Glomerular visceral epithelial cell (primary cell): ENCODE data around the gene GRID2.
"Not testable (repeated sequence)": the region's sequence is repeated elsewhere in the genome, so short reads cannot be mapped to it uniquely, and the experiment has no call there.

Experiments used
- DNase-seq: peaks from one replicate; pipeline ENCODE4 v3.0.0-alpha.2; 2016; ENCODE audit errors: extremely low spot score

The GRID2 gene

DNA sequence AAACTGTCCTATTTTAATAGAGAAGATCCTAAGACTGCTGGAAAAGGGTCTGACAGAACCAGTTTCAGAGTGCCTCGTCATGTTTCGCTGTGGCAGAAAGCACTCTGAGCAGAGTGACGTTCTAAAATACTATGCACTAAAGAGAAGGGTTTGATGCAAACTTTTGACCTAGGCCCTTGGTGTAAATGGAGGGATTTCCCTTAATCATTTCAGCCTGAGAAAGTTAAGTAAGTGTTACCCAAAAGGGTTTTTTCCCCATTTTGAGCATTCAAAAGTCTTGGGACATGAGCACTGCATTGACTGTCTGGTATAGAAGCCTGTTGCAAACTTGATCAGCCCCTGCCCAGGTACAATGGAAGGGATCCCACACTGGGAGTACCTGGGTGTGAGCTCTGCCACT is 1367.3 kb downstream of the GRID2 start:
- DNase-seq: no peak

DNA sequence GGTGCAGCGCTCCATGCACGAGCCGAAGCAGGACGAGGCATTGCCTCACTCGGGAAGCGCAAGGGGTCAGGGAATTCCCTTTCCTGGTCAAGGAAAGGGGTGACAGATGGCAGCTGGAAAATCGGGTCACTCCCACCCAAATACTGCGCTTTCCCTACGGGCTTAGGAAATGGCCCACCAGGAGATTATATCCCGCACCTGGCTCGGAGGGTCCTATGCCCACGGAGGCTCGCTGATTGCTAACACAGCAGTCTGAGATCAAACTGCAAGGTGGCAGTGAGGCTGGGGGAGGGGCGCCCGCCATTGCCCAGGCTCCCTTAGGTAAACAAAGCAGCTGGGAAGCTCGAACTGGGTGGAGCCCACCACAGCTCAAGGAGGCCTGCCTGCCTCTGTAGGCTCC is 1373.2 kb downstream of the GRID2 start:
- not testable (repeated sequence) for DNase-seq

DNA sequence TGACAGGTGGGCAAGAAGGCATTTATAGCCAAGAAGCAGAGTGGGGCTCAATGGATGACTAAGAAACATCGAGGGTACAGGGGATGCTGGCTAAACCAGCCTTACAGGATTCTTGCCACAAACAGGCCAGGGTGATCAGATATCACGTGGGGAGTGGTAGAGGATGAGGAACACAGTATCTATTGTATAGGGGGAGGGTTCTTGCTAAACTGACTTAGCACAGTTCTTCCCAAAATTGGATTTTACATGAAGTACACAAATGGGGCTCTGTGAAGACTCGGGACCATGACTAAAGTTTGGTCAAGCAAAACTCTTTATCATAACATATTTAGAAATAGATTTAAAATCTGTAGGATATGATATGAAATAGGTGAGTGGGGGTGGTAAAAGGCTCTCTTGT is 1380.8 kb downstream of the GRID2 start:
- no peak for DNase-seq

DNA sequence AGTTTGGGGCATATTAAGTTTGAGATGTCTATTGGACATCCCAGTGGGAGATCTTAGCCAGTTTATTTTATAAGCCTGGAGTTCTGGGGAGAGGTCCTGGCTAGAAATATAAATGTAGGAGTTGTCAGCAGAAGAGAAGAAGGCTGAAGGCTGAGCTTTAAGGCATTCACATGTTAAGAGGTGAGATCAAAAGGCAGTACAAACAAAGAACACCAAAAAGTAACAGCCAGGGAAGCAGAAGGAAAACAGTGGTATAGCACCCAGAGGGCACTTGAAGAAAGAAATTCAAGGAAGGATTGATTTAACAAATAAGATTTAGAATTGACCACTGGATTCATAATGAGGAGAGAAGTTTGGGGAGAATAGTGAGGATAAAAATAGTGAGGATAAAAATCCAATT is 1383.5 kb downstream of the GRID2 start:
- DNase-seq: no peak

DNA sequence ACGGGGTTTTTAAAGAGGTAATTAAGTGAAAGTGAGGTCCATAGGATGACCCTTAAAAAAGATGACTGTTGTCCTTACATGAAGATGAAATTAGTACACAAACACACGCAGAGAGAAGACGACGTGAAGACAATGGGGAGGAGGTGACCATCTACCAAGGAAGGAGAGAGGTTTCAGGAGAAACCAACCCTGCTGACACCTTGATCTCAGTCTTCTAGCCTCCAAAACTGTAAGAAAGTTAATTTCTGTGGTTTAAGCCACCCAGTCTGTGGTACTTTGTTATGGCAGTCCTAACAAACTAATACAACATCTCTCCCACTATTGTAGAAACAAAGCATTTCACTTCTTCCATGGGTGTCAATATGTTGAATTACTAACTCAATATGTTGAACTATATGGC is 1385.2 kb downstream of the GRID2 start:
- no peak for DNase-seq

DNA sequence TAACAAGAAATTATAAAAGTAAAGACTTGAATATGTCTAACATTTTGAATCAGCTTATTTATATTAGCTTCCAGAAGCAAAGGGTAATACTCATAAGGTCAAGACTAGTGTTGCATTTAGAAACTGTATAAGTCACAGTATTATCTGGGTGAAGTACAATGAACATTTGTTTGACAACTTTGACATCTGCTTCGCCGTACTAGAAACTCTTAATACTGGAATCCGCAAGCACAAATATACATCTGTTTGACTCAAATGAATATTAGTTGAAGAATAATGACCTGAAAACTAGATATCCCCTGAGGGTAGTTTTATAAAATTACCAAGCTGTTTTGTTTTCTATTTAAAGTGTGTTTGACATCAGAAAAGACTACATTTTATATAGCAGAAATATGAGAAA is 1389.4 kb downstream of the GRID2 start:
- DNase-seq: no peak

DNA sequence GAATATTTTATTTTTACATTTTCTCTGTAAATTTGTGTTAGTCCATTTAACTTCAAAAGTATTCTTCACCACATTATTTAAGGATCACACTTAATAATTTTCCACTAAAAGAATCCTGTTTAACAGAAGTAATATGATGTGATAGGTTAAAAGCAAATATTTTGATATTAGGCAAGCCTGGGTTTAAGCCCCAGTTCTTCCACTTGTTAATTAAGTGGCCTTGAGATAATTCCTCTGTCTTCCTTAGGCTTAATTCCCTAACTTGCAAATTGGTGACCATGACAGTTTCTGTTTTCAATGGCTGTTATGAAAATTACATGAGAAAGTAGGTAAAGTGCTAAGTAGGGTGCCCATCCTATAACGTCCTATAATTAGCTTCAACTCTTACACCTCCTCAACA is 1394.9 kb downstream of the GRID2 start:
- no peak for DNase-seq

DNA sequence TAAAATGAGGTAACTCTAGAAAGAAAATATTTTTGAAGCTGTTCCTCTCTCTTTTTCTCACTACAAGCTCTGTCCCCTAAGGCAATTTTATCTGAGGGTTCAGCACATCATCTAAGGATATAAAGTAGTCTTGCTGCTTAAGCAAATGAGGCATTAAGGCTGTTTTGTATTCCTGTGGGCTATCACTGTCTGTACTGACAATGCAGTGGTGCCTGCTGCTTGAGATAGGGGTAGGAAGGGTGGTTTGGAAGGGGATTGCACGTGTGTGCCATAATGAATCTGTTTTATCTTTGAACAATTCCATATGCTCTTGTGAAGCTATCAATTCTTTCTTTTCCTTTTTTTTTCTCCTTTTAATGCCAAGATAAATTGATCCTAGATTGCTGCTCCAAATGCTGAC is 1396.8 kb downstream of the GRID2 start:
- no peak for DNase-seq

DNA sequence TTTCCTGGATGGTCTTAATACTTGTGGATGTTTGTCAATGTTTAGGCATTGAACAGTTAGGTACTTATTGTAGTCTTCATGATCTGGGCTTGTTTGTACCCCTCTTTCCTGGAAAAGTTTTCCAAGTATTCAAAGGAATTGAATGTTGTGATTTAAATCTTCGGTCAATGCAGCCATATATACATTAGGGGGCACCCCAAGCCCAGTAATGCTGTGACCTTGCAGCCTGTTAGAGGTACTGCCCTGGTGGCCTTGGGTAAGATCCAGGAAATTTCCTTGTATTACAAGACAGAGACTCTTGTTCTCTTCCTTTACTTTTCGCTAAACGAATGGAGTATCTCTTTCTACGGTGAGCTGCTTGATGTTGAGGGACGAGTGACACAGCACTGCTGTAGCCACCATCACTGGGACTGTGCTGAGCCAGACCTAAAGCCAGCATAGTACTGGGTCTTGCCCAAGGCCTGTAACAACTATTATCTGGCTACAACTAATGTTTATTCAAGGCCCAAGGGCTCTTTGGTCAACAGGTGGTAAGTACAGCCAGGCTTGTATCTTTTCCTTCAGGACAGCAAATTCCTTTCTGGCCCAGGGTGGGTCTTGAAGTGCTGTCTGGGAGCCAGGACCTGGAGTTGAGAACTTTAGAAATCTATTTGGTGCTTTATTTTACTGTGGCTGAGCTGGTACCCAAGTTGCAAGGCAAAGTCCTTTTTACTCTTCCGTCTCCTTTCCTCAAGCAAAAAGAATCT is 1406.5 kb downstream of the GRID2 start:
- no peak for DNase-seq

DNA sequence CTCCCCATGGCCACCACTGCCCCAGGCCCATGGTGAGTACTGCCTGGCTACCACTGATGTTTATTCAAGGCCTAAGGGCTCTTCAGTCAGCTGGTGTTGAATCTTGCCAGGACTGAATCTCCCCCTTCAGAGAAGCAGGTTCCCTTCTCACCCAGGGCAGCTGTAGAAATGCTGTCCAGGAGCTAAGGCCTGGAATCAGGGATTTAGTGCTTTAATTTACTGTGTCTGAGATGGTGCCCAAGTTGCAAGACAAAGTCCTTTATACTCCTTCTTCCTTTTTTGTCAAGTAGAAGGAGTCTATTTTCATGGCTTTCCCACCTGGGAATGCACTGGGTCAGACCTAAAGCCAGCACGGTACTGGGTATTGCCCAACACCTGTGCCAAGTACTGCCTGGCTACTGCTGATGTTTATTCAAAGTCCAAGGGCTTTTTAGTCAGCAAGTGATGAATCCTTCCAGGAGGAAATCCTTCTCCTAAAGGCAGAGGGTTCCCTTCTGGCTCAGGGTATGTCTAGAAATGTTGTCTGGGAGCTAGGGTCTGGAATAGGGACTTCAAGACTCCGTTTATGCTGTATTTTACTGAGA is 1407.2 kb downstream of the GRID2 start:
- no peak for DNase-seq

DNA sequence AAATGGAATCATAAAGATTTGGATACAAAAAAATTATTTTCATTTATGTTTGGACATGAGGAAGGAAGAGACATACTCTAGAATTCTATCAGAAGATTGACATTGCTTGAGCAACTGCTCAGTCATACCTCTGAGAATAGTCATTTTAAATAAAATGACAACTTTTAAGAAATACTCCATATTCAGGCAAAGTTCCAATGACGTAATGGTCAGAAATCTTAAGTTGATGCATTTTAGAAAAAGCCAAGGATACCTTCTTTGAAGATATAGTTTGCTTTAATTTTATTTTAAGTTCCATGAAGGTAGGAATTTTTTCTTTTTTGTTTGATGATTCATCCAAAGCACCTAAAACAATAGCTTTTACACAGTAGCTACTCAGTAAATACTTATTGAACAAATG is 1414.5 kb downstream of the GRID2 start:
- DNase-seq: no peak

DNA sequence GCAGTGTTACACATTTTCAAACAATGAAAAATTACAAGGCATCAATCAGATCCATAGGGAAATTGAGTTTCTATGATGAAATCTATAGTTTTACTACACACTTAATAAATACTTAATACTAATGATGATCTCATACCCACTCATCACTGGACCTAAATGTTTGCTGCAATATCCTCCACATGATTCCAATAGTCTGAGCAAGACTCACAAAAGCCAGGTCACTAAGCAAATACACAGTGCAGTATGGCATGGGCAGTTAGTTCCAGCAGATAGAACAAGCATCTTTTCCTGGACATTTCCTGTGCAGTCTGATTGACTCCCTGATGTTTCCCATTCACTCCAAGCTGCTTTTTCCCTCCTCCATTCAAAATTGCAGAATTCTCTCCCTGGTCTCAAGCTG is 1415.8 kb downstream of the GRID2 start:
- no peak for DNase-seq

DNA sequence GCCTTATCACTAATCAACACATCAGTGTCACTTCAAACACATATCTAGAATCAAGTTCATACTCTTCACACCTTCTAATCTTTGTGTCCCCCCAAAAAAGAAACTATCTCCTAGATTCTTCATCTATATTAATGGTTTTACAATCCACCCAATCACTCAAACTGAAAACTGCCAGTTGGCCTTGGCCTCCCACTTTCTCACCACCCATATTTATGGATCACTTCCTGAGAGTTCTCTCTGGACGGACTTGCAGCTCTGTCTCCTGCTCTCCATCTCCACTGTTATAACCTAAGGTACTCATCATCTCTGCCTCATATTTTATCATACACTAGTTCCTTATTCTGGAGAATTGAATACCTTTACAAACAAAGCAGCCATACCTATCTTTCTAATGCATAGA is 1418.7 kb downstream of the GRID2 start:
- no peak for DNase-seq

DNA sequence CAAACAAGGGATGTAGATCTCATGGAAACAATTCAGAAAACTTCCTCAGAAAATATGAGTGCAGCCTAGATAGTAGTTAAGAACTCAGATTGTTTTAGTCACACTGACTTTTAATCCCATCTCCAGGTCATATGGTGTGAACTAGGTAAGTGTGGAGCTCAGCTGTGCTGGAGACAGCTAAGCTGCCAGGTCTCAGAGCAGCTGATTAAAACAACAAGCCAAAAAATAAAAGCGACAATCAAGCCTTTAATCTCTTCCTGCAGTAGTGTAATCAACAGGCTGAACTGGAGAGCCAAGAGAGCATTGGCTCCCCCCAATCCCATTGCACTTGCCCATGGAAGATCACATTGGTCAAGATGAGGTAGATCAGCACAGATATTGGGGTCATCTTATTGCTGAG is 1426.5 kb downstream of the GRID2 start:
- DNase-seq: no peak

DNA sequence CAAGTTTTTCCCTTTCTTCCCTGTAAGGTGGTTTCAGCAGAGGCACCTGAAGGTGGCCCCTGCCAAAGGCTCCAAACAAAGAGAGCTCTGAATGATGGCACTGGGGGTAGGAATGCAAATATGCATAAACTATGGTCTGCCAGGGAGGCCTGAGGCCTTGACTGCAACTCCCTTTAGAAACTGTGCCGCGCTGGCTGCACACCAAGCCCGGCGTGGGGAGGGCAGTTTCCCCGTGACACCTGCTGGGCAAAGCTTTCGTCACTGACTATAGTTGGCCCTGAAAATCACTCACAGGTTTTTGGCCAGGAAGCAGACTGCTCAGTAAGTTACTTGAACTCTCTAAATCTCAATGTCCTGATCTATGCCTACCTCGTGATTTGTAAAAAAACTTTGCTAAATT is 1427.0 kb downstream of the GRID2 start:
- no peak for DNase-seq

DNA sequence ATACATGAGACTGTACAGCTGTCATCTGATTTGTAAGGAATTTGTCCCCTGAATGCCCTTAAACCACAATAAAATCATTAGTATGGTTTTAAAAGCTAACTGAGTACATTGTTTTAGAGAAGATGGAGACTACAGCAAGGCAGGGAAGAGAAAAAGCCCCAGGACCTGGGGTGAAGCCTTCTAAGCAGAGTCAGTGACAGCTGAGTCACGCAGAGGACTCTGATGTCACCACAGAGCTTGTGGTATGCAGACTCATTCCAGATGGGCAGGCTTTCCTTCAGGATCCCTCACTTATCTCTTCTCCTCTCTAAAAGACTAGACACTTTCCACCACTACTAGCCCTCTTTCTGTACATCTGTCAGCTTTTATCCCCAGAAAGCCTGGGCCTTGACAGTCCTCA is 1427.7 kb downstream of the GRID2 start:
- peak; percentile 30 for DNase-seq

DNA sequence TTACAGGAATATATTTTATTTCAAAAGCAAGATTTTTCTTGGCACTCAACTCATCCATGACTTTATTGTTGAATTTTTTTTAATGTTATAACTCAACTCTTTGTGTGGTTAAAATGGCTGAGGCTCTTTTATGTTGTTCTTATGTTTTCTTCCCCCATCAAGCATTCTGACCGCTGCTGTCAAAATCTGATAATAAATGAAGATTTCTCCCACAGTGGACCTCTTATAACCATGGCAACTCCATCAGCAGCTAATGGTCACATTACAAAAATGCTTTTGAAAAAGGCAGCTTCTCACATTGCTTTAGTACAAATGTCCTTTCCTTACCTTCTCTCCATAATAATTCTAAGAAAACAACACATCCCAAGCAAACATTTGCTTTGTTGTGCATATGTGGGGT is 1428.7 kb downstream of the GRID2 start:
- no peak for DNase-seq

DNA sequence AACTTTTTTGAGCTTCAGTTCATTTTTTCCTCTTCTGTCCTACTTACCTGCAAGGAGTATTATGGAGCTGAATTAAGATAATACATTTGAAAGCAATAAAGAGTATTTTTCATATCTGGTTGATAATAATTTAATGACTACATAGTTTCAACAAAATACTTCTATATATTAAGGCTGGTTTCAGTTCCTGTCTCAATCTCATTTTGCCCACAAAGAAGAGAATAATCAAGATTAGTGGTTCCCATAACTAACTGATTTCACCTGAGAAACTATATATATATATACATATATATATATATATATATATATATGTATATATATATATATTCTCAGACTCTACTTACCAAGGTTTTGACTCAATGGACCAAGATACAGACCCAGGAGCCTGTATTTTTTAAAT is 1437.1 kb downstream of the GRID2 start:
- no peak for DNase-seq

DNA sequence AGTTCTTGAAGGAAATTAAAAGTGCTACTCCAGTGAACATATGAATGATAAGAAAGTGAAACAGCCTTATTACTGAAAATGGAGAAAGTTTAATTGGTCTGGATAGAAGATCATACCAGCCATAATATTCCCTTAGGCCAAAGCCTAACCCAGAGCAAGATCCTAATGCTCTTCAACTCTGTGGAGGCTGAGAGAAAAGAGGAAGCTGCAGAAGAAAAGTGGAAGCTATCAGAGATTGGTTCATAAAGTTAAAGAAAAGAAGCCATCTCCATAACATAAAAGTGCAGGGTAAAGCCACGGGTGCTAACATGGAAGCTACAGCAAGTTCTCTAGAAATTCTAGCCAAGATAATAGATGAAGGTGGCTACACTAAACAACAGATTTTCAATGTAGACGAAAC is 1439.3 kb downstream of the GRID2 start:
- DNase-seq: no peak

DNA sequence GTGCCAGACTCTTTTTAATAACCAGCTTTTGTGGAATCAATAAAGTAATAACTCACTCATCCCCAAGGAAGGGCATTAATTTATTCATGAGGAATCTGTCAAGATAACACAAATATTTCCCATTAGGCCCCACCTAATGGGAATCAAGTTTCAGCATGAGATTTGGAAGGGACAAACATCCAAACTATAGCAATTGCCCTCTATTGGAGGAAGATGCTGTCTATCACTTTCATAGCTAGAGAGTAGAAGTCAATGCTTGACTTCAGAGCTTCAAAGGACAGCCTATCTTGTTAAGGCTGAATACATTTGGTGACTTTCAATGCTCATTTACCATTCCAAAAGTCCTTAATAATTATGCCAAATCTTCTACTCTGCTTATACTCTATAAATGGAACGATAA is 1439.9 kb downstream of the GRID2 start:
- no peak for DNase-seq

DNA sequence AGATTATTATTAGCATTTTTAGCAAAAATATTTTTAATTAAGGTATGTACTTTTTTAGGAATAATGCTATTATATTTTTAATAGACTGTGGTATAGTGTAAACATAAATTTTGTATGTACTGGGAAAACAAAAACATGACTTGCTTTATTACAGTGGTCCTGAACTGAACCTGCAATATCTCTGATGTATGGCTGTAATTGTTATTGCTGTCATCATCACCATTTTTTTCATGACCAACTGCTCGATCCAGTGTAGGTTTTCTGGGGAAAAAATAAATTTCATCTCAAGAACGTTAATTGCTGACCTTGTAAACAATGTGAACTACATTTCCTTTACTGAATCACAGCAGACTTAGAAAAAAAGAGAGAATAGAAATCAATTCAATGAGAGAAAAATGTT is 1441.2 kb downstream of the GRID2 start:
- DNase-seq: no peak

DNA sequence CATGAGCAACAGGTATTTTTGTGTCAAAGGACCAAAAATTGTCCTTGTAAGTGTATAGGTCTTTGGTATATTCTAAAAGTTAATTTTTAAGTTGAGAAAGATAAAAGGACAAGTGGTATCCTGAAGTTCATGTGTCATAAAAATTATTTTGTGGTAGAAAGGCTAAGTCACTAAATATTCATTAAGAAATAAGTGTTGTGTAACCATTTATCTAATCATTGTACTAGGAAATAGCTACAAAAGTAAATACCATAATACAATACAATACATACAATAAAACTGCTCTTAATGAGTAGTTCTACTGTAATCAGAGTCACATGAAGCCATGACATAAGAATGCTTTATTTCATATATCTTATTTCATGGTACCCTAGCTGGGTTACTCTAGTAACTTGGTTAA is 1442.3 kb downstream of the GRID2 start:
- no peak for DNase-seq

DNA sequence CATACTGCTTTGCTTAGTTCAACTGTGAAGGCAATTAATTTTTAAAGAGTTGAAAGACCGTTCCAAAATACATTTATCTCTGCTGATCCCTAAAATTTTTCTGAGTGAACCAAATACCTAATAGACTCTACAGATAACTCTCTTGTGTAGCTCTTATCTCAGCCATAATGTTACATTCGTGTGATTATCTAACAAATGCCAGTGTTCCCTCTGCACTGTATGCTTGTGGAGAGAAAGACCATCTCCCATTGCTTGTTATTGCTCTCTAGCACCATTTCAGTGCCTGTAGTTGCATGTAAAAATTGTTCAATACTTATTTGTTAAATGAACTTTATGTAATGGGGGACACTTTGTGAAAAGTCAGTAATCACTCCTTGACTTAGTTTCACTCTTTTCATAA is 1443.5 kb downstream of the GRID2 start:
- DNase-seq: no peak
